B cell (primary cell): ENCODE measurements around the gene STT3B. TPM values are rescaled to one million over a fixed set of nuclear protein-coding genes. Genes with fewer than 3 reads are reported as not detected.

Source experiments
- ATAC-seq: fragments of 200-7000 bp; cut with Tn5 transposase; one replicate; pipeline ENCODE4 v1.10.0; 2021; ENCODE audit warnings: low read depth, mild to moderate bottlenecking, moderate number of reproducible peaks, moderate library complexity
- CTCF ChIA-PET: fragments of 350-600 bp; sonication (Branson Sonifier 250); formaldehyde crosslinking; loops from one replicate; lab custom pipeline; 2021; ENCODE audit warnings: antibody characterized with exemption, inconsistent platforms; lab: Charles Lee
- POLR2A ChIA-PET: fragments of 350-600 bp; sonication (Branson Sonifier 250); formaldehyde crosslinking; loops from one replicate; lab custom pipeline; 2021; ENCODE audit warnings: antibody characterized with exemption; lab: Charles Lee
- DNase-seq: peaks from one replicate; pipeline ENCODE4 v3.0.0; 2013
- H2AFZ ChIP-seq: 2 replicates; pipeline ENCODE4 v1.6.1; 2012; ENCODE audit warnings: mild to moderate bottlenecking, low read depth, low read length; ENCODE audit not compliant: insufficient read depth, poor library complexity, severe bottlenecking
- H3K27ac ChIP-seq, 2 donors: 1 replicate in 1 of 2; 2 replicates in 1 of 2; pipeline ENCODE4 v1.5.1; 2012 to 2013; ENCODE audit warnings: low read length in 2 of 2, mild to moderate bottlenecking in 2 of 2, moderate library complexity in 1 of 2
- H3K27me3 ChIP-seq, 4 experiments: fragments of 200-600 bp in 1 of 4; sonication (generic) in 1 of 4; replicated peaks in 1 of 4; 1 replicate in 2 of 4; 2 replicates in 2 of 4; pipeline versions ENCODE4 v1.6.1 to v1.7.0; 2013 to 2016; ENCODE audit warnings: low read length in 3 of 4, mild to moderate bottlenecking in 2 of 4, mixed read lengths in 1 of 4, moderate library complexity in 1 of 4; ENCODE audit not compliant: insufficient read depth in 4 of 4, control insufficient read depth in 3 of 4; ENCODE audit errors: control extremely low read depth in 1 of 4
- H3K36me3 ChIP-seq, 2 experiments: replicated peaks in 1 of 2; 1 replicate in 1 of 2; 2 replicates in 1 of 2; pipeline versions ENCODE4 v1.6.1 to v1.7.1; 2013; ENCODE audit warnings: low read length in 1 of 2; ENCODE audit not compliant: insufficient read depth in 2 of 2, control insufficient read depth in 1 of 2; ENCODE audit errors: control extremely low read depth in 1 of 2, extremely low read depth in 1 of 2
- H3K4me1 ChIP-seq, 2 donors: fragments of 200-600 bp in 1 of 2; sonication (generic) in 1 of 2; 1 replicate in 1 of 2; 2 replicates in 1 of 2; pipeline versions ENCODE4 v1.5.1 to v1.6.1; 2013 to 2017; ENCODE audit warnings: low read length in 2 of 2; ENCODE audit not compliant: control insufficient read depth in 2 of 2, insufficient read depth in 2 of 2
- H3K4me2 ChIP-seq: replicated peaks from 2 replicates; pipeline ENCODE3; 2012; ENCODE audit warnings: mild to moderate bottlenecking, low read depth, low read length; ENCODE audit not compliant: poor library complexity, severe bottlenecking
- H3K4me3 ChIP-seq, 5 experiments: fragments of 200-600 bp in 1 of 5; sonication (generic) in 1 of 5; 1 replicate in 3 of 5; 2 replicates in 2 of 5; pipeline versions ENCODE4 v1.5.1 to v1.7.0; 2011 to 2016; ENCODE audit warnings: low read length in 4 of 5, mild to moderate bottlenecking in 4 of 5, low read depth in 2 of 5, control low read depth in 1 of 5, moderate library complexity in 1 of 5; ENCODE audit not compliant: insufficient read depth in 1 of 5; ENCODE audit errors: control extremely low read depth in 1 of 5, extremely low read depth in 1 of 5
- H3K79me2 ChIP-seq: fragments of 200-600 bp; sonication (generic); one replicate; pipeline ENCODE4 v1.6.0; 2016; ENCODE audit warnings: low read length; ENCODE audit not compliant: control insufficient read depth, insufficient read depth
- H3K9ac ChIP-seq: fragments of 200-600 bp; sonication (generic); 2 replicates; pipeline ENCODE4 v1.6.1; 2017; ENCODE audit warnings: mild to moderate bottlenecking, low read length, moderate library complexity
- H3K9me3 ChIP-seq, 3 donors: one replicate each; pipeline versions ENCODE4 v1.6.1 to v1.7.1; 2013; ENCODE audit warnings: low read length in 2 of 3; ENCODE audit not compliant: control insufficient read depth in 2 of 3, insufficient read depth in 1 of 3; ENCODE audit errors: control extremely low read depth in 1 of 3
- H4K20me1 ChIP-seq: 2 replicates; pipeline ENCODE4 v1.6.0; 2012; ENCODE audit warnings: mild to moderate bottlenecking, low read length; ENCODE audit not compliant: insufficient read depth, control insufficient read depth, poor library complexity, severe bottlenecking
- H3K27ac Mint-ChIP-seq: one replicate; pipeline ENCODE4 v1.8.0; 2021; ENCODE audit warnings: mixed read lengths
- H3K27me3 Mint-ChIP-seq: one replicate; pipeline ENCODE4 v1.8.0; 2021; ENCODE audit warnings: mixed read lengths
- H3K4me1 Mint-ChIP-seq: one replicate; pipeline ENCODE4 v1.8.0; 2021; ENCODE audit warnings: mixed read lengths
- H3K4me3 Mint-ChIP-seq: one replicate; pipeline ENCODE4 v1.8.0; 2021; ENCODE audit warnings: mixed read lengths
- H3K9me3 Mint-ChIP-seq: one replicate; pipeline ENCODE4 v1.8.0; 2022; ENCODE audit warnings: mixed read lengths; ENCODE audit not compliant: insufficient read depth
- EZH2 ChIP-seq: IDR thresholded peaks from 2 replicates; pipeline ENCODE4 v1.6.1; 2012; ENCODE audit warnings: borderline replicate concordance, low read depth, mild to moderate bottlenecking, moderate library complexity, low read length; ENCODE audit not compliant: insufficient read depth, poor library complexity, severe bottlenecking
- WGBS: methylation state at CpG from one replicate; pipeline ENCODE4 v1.1.5; 2013; ENCODE audit warnings: missing lambda C conversion rate; ENCODE audit not compliant: insufficient coverage; 5-methylcytosine and 5-hydroxymethylcytosine counted together
- intact Hi-C: fragments of 100-400 bp; cut with micrococcal nuclease; formaldehyde crosslinking; loops from one replicate; pipeline ENCODE4 v1.10.0; 2022
- polyA plus RNA-seq: library from polyadenylated mRNA; depleted of rRNA; stranded (reverse); fragments of >200 nt; gene quantifications from 2 replicates; pipeline ENCODE4 v1.2.3, GENCODE V29; 2012
- total RNA-seq, 2 donors: library from RNA; stranded (reverse); fragments of 120-200 nt in 1 of 2; gene quantifications; 1 replicate in 1 of 2; 2 replicates in 1 of 2; pipeline versions ENCODE4 v1.2.3 to v1.2.4, GENCODE V29; 2013 to 2022
- TF ChIP-seq, protein P1 (sequence below): fragments of 200-600 bp; IDR thresholded peaks from one replicate; pipeline ENCODE4 v1.8.0; 2022; ENCODE audit warnings: antibody characterized with exemption, mild to moderate bottlenecking

The STT3B gene
- total and polyA plus RNA-seq, 2 donors (not counting 1 experiment from before 2014, with no cell fraction given): 35.4 to 79.2 TPM

- DNase-seq (no peak), ATAC-seq (no peak)
- intact Hi-C loops: no loop called here
- no peaks in the 10 kb centered on the region for H3K27me3 Mint-ChIP-seq
- no peak overlapping the region for H2AFZ ChIP-seq
- no peak for TF ChIP-seq EZH2
- TF ChIP-seq, protein P1, sequence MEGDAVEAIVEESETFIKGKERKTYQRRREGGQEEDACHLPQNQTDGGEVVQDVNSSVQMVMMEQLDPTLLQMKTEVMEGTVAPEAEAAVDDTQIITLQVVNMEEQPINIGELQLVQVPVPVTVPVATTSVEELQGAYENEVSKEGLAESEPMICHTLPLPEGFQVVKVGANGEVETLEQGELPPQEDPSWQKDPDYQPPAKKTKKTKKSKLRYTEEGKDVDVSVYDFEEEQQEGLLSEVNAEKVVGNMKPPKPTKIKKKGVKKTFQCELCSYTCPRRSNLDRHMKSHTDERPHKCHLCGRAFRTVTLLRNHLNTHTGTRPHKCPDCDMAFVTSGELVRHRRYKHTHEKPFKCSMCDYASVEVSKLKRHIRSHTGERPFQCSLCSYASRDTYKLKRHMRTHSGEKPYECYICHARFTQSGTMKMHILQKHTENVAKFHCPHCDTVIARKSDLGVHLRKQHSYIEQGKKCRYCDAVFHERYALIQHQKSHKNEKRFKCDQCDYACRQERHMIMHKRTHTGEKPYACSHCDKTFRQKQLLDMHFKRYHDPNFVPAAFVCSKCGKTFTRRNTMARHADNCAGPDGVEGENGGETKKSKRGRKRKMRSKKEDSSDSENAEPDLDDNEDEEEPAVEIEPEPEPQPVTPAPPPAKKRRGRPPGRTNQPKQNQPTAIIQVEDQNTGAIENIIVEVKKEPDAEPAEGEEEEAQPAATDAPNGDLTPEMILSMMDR: no peak
- no peaks in the 10 kb centered on the region for H3K79me2 ChIP-seq
- H3K4me2 ChIP-seq: peak overlapping the region; percentile 38
- no peak overlapping the region for H3K9ac ChIP-seq
- WGBS: no CpG with 5 or more reads among the region's 2 CpGs
- ChIA-PET CTCF (interaction anchor here (1.0 kb wide), 1 partner anchor 59 kb away, joined by 3 read pairs; no protein-coding TSS in a partner anchor), POLR2A (no interaction called here)
- no peak overlapping the region for H3K27ac Mint-ChIP-seq
- H3K4me1 Mint-ChIP-seq: peaks cover 20% of the 10 kb centered on the region
- H3K27me3 ChIP-seq: no peaks in the 10 kb centered on the region
- no peaks in the 10 kb centered on the region for H3K9me3 Mint-ChIP-seq
- H3K27ac ChIP-seq: peak overlapping the region in 1 of 2 donors; percentile 10
- peaks cover 0 to 19% of the 10 kb centered on the region in 2 experiments for H3K36me3 ChIP-seq
- no peak overlapping the region for H3K4me3 Mint-ChIP-seq
- no peaks in the 10 kb centered on the region for H3K9me3 ChIP-seq
- no peak overlapping the region for H3K4me3 ChIP-seq
- peaks cover 0 to 10% of the 10 kb centered on the region in 2 donors for H3K4me1 ChIP-seq
- H4K20me1 ChIP-seq: no peaks in the 10 kb centered on the region
These were observed 104.1 kb downstream of the STT3B start for GRCh38 chr3:31636694-31637442.

- peaks cover 20% of the 10 kb centered on the region for H3K4me1 Mint-ChIP-seq
- ATAC-seq: no peak
- no peak for TF ChIP-seq EZH2
- TF ChIP-seq, protein P1: no peak
- Histone ChIP-seq H3K79me2 (no peaks in the 10 kb centered on the region), H3K4me1 (peaks cover 0 to 10% of the 10 kb centered on the region in 2 donors), H3K36me3 (peaks cover 0 to 8% of the 10 kb centered on the region in 2 experiments), H3K9ac (no peak overlapping the region), H3K4me3 (no peak overlapping the region), H3K27ac (no peak overlapping the region), H3K4me2 (no peak overlapping the region), H3K9me3 (no peaks in the 10 kb centered on the region), H2AFZ (no peak overlapping the region), H3K27me3 (no peaks in the 10 kb centered on the region), H4K20me1 (no peaks in the 10 kb centered on the region)
- ChIA-PET CTCF (interaction anchor here (1.6 kb wide), 1 partner anchor 89 kb away, joined by 3 read pairs; no protein-coding TSS in a partner anchor), POLR2A (no interaction called here)
- no peak overlapping the region for H3K4me3 Mint-ChIP-seq
- WGBS: no CpG with 5 or more reads among the region's 1 CpG
- no peak overlapping the region for H3K27ac Mint-ChIP-seq
- no peak for DNase-seq
- H3K27me3 Mint-ChIP-seq: no peaks in the 10 kb centered on the region
- H3K9me3 Mint-ChIP-seq: no peaks in the 10 kb centered on the region
- intact Hi-C loops: no loop called here
These were observed 107.1 kb downstream of the STT3B start for GRCh38 chr3:31639828-31640227.
